A549 treated with CORT108297 at 1 μM for 4 hours (cell line): ENCODE results near the gene OR5H1. TPM values are rescaled to one million over a fixed set of nuclear protein-coding genes. Genes with fewer than 3 reads are reported as not detected.

Source experiments
- total RNA-seq: library from RNA; stranded (reverse); fragments of 200-300 nt; extraction: Qiagen RNA extraction; gene quantifications from 5 replicates; pipeline ENCODE4 v1.2.3, GENCODE V29; 2022

OR5H1 gene
- not detected in 5 replicates for total RNA-seq

DNA sequence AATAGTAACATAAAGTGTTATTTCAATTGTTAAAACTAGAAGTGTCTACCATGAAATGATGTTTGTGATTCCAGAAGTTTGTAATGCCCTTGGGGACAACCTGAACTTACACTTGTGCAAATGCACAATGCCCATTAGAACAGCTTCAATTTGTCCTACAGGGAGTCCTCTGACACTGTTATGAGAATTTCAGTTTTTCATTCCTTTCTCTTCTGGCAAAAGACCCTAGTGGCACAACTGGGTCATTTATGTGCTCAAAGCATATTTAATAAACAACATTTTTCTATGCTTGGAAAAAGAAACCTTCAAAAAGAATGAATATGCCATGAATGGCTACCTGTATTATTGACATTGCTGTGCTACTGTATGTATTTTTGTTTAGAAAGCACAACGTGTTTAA lies at the start of gene OR5H1:
Gene OR5H1, plus strand, starts transcription at position 301 of the 400 bp plus-strand sequence. CDS start 1,977 bp downstream, outside the sequence.

DNA sequence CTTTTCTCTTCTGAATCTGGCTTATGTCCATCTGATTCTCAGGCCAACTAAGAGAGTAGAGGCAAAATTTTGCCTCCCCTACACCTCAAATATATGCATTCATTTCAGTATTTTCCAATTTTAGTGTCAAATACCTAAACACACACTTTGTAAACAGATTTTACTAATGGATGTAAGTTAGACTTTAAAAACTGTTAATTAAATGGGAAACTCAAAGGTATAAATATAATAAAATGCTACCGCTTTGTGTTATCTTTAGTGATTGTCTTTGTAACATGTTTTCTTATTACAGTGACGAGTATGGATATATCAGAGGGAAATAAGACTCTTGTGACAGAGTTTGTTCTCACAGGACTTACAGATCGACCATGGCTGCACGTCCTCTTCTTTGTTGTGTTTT lies 43.6 kb upstream of the OR5H1 start, which contains the start of gene OR5AC2:
Gene OR5AC2, plus strand, starts transcription at position 301 of the 400 bp plus-strand sequence. Its CDS starts 0 bp downstream, at position 301.

DNA sequence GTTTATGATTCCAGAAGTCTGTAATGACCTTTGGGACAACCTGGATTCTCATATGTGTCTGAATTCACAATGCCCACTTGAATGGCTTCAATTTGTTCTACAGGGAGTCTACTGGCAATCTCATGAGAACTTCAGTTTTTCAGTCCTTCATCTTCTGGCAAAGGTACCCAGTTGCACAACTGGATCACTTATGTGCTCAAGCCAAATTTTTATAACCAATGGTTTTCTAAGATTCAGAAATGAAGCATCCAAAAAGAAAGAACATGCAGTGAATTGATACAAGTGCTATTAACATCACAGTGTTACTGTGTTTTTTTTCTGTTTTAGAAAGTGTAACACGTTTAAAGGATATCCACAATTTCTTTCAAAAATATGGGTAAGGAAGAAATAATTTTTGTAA lies 16.7 kb downstream of the OR5H1 start, which contains the start of gene OR5H14:
Gene OR5H14, plus strand, starts transcription at position 301 of the 400 bp plus-strand sequence. CDS start 1,907 bp downstream, outside the sequence.

DNA sequence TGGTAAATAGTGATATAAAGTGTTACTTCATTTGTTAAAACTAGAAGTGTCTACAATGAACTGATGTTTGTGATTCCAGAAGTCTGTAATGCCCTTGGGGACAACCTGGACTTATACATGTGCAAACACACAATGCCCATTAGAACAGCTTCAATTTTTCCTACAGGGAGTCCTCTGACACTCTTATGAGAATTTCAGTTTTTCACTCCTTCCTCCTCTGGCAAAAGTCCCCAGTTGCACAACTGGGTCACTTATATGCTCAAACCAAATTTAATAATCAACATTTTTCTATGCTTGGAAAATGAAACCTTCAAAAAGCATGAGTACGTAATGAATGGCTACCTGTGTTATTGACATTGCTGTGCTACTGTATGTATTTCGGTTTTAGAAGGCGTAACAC lies 35.9 kb downstream of the OR5H1 start, which contains the start of gene OR5H15:
Gene OR5H15, plus strand, starts transcription at position 301 of the 400 bp plus-strand sequence. CDS start 2,004 bp downstream, outside the sequence.

Other genes with a start within 250 kb of the OR5H1 start
- 27.7 to 34.9 TPM (median 30.1 TPM) in 5 replicates for gene RIOX2, start 158.3 kb upstream of the OR5H1 start, total RNA-seq
- gene GABRR3, start 95.4 kb upstream of the OR5H1 start, total RNA-seq: not detected in 5 replicates
- gene OR5AC2, start 43.5 kb upstream of the OR5H1 start, total RNA-seq: not detected in 5 replicates
- gene OR5H14, start 16.8 kb downstream of the OR5H1 start, total RNA-seq: not detected in 5 replicates
- gene OR5H15, start 36.0 kb downstream of the OR5H1 start, total RNA-seq: not detected in 5 replicates
- gene OR5H6, start 133.5 kb downstream of the OR5H1 start, total RNA-seq: not detected in 5 replicates
- gene OR5H2, start 151.8 kb downstream of the OR5H1 start, total RNA-seq: not detected in 5 replicates
- not detected in 5 replicates for gene OR5K4, start 223.1 kb downstream of the OR5H1 start, total RNA-seq